ENCODE measurements around the gene CABYR.

GRCh38 chr18:24118750-24119577 is 19.9 kb upstream of the CABYR start:
- TF ChIP-seq CTCF (IDR thresholded peaks at IDR 0.05) (peak; percentile 98), EZH2 (IDR thresholded peaks at IDR 0.05; ENCODE audit: borderline replicate concordance, insufficient read depth, low read depth, low read length, poor library complexity, severe bottlenecking) (no peak)
